GM12873 (cell line): ENCODE measurements around the gene MAT1A.

ENCODE experiments used
- TF ChIP-seq, protein P1 (sequence below): IDR thresholded peaks from 2 replicates; pipeline ENCODE4 v1.5.1; 2012; ENCODE audit warnings: low read depth, mild to moderate bottlenecking, moderate library complexity, low read length, control low read depth; ENCODE audit not compliant: insufficient read depth; ENCODE audit errors: missing control alignments

The MAT1A gene

DNA sequence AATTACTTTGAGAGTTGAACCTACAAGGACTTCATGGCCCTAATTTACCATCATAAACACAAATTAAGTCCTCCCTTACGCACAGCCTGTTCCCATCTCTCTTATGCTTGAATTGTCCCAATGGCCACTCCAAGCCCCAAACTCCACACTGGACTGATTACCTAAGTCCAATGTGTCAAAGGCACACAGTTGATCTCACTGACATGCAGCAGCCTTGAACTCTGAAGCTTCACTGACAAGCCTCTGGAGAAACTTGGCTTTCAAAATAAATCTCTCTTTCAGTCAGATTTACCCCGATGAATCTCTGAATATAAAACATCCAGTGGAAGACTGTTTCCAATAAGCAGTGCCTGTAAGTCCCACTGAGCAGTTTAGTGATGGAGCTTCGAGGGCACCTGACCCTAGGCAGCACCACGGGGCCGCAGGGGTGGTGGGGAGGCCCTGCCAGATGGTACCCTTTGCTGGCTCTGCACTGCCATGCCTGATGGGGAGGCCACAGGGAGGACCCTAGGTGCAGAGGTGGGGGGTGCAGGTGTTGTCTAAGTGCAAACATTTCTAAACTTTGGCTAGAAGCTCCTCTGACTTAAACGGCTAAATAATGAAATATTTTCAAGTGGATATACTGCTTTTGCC lies 3.3 kb upstream of the MAT1A start:
- TF ChIP-seq, protein P1, sequence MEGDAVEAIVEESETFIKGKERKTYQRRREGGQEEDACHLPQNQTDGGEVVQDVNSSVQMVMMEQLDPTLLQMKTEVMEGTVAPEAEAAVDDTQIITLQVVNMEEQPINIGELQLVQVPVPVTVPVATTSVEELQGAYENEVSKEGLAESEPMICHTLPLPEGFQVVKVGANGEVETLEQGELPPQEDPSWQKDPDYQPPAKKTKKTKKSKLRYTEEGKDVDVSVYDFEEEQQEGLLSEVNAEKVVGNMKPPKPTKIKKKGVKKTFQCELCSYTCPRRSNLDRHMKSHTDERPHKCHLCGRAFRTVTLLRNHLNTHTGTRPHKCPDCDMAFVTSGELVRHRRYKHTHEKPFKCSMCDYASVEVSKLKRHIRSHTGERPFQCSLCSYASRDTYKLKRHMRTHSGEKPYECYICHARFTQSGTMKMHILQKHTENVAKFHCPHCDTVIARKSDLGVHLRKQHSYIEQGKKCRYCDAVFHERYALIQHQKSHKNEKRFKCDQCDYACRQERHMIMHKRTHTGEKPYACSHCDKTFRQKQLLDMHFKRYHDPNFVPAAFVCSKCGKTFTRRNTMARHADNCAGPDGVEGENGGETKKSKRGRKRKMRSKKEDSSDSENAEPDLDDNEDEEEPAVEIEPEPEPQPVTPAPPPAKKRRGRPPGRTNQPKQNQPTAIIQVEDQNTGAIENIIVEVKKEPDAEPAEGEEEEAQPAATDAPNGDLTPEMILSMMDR, result no peak

DNA sequence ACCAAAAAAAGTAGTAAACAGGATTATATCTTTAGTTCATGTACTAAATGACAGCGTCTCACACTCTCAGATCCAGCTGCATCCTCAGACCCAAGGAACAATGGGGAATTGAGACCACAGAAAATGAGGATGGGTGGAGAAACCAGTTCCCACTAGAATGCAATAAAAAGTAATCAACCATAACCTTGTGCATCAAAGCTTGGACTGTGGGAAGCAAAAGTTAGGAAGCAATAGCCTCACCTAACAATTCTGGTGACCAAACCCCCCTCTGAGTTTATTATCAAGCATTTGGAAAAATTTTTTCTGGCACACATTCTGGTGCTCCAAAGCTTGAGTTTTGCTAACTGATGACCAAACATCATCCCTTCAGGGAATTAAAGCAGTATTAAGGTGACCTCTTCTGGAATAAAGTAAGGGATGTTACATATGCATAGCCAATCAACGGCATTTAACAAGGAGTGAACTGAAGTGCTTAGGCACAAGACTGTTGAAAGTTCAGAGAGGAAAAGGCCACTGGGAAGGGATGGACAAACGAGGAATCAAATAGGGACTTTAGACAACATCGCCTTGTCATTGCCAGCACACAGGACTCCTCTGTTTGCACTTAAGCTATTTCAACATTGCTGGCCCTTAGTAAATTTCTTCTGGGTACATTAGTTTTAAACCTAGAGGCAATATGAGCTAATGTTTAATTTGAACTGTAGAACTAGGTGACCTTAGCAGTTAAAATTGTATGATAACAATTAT lies 1.2 kb upstream of the MAT1A start:
- TF ChIP-seq, protein P1, result no peak

DNA sequence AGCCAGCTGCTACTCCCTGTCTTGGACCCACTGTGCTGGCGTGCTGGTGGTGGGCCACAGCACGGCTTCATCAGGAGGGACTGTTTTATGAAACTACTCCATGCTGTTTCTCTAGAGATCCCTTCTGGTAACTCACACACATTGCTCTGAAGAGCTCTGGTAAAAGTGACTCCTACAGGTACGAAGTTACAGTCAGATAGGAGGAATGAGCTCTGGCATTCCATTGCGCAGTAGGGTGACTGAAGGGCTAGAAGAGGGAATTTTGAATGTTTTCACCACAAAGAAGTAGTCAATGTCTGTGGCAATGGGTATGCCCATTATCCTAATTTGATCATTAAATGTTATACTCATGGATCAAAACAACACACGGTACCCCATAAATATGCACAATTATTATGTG lies 609 bp downstream of the MAT1A start:
- TF ChIP-seq, protein P1, result no peak

DNA sequence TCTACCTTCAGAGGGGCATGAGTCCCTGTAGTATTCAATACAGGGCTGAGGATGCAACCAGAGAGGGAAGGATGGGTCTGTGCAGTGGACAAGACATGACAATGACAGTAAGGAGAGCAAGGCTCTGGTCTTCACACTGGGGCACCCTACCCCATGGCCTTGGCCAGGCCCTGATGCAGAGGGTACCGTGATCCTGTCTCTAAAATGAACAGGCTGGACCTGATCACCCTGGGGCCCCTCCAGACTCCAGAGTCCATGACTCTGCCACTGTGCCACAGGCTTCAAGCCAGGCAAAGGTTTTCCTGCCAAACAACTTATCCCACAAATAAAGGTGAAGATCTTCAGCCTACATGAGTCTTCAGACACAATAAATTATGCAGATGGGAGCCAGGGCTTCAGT lies 4.9 kb downstream of the MAT1A start:
- TF ChIP-seq, protein P1, result no peak

DNA sequence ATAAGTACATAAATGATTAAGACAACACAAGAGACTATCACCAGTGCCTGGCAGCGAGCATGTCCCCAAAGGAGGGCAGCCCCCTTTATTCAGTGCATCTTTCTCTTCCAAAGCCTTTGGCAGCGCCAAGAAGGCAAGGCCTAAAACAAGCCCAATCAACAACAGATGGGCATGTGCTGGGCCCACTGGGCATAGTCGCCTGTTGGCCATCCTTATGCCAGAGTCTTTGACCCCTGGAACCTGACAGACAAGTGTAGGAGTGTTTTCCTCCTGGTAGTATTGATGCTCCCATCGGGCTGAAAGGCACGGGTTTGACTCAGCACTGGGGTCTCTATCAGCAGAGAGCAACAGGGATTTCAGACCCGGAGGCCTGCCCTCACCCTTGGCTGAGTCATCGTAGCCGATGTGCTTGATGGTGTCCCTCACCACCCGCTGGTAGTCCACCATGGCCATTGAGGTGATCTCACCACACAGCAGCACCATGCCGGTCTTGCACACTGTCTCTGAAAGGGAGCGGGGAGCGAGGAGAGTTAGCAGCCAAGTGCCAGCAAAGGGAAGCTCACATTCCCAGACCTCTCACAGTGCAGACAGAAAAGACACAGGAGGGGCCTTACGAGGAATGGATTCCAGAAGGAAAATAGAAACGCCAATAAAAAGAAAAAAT lies 5.8 kb downstream of the MAT1A start:
- TF ChIP-seq, protein P1, result no peak

DNA sequence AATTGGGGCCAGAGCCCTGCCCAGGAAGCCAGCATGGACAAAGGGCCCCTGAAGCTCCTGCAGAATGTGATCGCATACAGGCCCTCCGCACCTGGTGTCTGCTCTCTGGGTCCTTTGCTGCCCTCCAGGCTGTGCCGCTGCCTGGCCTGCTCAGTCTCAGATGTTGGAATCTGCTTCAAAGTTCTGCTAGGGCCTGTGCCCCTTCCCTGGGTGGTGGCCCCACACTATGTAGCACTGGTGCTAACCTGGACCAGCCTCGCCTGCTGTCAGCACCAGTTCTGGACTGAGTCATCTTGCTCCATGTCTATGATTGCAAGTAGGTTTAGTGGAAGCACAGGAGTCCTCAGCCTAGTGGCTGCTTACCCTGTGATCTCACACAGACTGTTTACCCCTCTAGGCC lies 6.3 kb downstream of the MAT1A start:
- TF ChIP-seq, protein P1, result no peak
